GM11168 (cell line): ENCODE results near the gene SBK2.

Experiments
- in situ Hi-C: fragments of 300-500 bp; cut with MboI; formaldehyde crosslinking; loops from one replicate; pipeline ENCODE4 v1.12.0; 2022; ENCODE audit warnings: low sequenced_read_pairs; ENCODE audit not compliant: unreplicated experiment

SBK2 gene

DNA sequence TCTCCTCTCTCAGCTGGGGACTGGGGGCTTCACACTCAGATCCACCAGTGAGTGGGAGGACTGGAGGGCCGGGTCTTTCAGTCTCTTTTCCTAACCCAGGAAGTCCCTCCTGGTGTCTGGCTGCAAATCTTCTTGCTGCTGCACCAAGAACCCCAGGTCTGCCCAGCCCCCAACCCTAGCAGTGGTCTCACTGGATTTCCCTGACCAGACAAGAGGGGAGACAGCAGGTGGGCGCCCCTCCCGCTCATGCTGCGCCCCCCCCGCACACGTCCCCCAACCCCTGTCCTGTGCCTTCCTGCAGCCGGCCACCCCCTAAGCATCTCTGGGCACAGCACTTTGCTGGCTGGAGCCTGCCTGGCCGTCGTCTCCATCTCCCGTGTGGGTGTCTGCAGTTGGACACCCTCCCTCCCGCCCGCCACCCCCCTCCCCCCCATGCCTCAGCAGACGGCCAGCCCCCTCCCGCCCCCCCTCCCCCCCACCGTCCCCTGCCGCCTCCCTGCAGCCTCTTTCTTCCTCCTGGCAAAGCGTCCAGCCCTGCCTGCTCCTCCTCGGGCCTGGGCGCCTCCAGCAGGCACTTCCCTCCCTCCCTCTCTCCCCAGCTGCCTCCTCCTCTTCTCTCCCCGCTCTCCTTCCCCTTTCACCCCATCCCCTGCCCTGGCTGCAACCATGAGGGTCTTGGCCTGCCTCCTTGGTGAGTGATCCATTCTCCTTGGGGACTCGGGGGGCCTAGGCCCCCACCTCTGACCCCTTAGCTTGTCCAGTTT, 48.8 kb downstream of the SBK2 start, which contains the start of gene SSC5D:
Gene SSC5D (plus strand): TSS at position 513 of the 764 bp plus-strand sequence. CDS start 154 bp downstream, at position 667.
- in situ Hi-C loops, result no loop called here

DNA sequence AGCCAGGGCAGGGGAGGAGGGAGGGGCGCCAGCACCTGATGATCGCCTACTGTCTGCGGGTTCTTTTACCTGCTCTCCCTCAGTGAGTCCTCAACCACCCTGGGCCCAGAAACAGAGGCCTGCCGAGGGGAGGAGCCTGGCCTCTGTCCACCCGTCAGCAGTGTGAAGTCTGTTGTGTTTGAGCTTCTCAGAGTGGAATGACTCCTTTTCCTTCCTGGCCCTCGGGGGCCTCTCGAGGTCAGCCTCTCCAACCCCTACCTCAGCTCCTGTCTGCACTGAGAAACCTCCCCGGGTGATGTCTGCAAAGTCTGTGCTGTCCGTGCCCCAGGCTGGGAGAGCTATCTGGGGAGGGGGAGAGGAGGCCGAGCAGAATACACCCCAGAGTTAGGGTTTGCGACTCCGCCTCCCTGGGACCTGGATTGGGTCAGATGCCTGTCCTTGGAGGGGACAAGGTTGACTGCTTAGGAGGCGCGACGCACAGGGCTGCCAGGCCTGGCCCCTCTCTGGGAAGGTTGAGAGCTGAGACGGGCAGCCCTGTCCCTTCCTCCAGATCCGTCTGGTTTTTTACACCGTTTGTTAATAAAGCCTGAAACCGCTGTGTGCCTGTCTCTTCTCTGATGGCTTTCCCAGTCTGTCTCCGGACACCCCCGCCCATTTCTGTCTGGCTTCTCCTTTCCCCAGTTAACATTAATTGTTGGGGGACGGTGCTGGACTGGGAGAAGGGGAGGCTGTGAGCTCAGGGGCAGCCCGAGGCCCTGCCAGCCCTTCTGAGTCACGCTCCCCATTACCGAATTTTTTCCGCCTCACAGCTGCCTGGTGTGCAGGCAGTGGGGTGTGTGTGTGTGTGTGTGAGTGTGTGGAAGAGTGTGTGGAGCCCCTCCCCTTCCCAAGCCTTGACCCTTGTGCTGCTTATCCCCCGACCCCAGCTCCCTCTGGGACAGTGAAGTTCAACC, 49.7 kb downstream of the SBK2 start:
- in situ Hi-C loops, result no loop called here

DNA sequence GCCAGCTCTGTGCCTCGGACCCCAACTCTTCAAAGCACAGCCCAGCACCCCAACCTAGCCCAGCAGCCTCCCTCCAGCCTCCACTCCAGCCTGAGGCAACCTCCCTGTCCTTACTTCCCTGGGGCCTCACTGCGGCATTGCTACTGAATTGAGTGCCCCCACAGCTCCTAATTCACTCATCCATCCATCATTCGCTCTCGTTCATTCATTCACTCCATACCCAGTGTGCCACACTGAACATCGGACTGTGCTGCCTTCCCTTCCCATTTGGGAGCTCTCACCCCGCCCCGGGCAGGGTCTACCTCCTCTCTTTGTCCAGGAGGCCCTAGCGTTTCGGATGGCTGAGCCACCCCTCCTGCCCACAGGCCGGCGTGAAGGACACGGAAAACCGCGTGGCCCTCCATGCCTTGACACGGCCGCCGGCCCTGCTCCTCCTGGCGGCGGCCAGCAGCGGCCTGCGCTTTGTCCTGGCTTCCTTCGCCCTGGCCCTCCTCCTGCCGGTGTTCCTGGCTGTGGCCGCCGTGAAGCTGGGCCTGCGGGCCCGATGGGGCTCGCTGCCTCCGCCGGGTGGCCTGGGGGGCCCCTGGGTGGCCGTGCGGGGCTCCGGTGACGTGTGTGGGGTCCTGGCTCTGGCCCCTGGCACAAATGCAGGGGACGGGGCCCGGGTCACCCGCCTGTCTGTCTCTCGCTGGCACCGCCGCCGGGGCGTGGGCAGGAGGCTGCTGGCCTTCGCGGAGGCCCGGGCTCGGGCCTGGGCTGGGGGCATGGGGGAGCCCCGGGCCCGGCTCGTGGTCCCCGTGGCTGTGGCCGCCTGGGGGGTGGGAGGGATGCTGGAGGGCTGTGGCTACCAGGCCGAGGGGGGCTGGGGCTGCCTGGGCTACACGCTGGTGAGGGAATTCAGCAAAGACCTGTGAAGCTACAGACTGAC, 50.6 kb downstream of the SBK2 start:
- in situ Hi-C loops, result no loop called here

DNA sequence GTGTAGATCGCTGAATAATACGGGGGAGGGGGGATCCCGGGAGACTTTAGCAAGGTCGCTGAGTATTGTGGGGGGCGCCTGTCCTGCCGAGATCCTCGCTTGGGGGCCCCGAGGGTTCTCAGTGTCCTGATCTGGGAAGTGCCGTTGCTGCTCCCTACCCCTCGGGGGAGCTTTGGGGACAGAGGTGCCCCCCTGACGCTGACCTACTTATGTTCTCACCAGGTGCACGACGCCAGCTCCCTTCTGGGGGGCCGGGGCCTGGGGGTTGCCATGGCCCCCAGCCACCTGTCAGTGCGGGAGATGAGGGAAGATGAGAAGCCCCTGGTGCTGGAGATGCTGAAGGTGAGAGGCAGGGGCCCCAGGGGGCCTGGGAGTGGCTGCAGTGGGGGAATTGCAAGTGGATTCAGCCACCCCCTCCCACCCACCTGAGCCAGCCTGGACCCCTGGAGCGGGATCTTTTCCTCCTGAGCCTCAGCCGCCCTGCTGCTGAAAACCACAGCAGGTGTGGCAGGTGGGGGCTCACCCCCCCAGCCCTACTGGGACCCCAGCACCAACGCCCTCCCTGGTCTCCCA, 51.4 kb downstream of the SBK2 start:
- in situ Hi-C loops, result no loop called here

DNA sequence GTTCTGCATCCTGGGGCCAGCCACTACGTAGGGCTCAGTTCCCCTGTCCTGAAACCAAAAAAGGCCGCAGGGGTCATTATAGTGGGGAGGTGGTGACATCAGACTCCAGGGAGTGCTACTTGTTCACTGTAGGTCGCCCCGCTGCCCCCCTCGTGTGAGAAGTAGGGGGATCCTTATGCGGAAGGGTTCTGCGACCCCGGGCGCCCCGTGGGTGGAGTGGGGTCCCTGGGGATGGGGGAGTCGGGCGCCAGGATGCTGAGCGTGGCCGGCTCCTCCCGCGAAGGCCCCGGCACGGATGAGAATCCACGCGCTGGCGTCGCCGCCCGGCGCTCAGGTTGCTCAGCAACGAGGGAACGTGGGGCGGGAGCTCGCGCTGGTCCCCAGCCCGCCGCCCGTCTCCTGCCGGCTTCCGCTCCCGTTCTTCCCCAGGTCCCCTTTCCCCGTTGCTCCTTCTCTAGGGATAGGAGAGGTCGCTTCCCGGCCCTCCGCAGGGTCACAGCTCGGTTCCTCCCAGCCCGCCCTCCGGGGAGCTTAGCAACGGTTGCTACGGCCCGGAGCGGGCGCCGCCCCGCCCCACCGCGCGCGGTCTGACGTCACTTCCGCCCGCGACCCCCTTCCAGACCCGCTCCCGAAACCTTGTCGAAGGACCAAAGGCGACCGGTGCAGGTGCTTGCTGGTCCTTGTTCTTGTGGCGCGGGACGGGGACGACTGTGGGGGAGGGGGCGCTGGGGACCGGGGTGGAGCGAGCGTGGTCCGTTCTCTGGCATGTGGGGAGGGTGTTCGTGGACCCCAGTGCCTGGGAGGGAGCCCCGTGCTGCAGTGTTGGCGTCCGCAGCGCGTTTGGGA, 52.1 kb downstream of the SBK2 start, which contains the start of gene NAT14:
Gene NAT14 (plus strand): TSS at position 596 of the 846 bp plus-strand sequence. CDS start 521 bp downstream, outside the sequence.
- in situ Hi-C loops, result no loop called here

DNA sequence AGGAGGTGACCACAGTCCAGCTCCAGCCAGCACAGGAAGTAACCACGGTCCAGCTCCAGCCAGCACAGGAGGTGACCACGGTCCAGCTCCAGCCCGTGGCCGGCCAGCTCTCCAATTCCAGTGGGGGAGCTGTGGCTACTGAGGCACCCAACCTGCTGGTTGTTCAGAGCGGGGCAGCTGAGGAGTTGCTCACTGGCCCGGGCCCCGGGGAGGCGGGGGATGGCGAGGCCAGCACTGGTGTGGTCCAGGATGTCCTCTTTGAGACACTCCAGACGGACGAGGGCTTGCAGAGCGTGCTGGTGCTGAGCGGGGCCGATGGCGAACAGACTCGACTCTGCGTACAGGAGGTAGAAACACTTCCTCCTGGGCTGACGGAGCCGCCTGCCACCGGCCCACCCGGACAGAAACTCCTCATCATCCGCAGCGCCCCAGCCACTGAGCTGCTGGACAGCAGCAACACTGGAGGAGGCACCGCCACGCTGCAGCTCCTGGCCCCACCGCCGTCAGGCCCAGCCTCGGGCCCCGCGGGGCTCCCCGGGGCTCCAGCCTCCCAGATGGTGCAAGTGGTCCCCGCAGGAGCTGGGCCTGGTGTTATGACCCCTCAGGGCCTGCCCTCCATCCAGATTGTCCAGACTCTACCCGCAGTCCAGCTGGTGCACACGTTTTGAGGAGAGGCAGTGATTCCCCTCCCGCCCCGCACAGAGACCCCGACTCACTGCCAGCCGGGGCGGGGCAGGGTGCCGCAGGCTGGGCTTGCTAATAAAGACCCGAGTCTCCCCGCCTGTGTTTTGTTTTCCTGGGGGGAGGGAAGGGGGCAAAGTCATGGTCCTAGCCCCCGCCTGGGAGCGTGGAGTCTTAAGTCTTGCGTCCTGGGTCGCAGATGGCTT, 53.0 kb downstream of the SBK2 start:
- in situ Hi-C loops, result no loop called here

DNA sequence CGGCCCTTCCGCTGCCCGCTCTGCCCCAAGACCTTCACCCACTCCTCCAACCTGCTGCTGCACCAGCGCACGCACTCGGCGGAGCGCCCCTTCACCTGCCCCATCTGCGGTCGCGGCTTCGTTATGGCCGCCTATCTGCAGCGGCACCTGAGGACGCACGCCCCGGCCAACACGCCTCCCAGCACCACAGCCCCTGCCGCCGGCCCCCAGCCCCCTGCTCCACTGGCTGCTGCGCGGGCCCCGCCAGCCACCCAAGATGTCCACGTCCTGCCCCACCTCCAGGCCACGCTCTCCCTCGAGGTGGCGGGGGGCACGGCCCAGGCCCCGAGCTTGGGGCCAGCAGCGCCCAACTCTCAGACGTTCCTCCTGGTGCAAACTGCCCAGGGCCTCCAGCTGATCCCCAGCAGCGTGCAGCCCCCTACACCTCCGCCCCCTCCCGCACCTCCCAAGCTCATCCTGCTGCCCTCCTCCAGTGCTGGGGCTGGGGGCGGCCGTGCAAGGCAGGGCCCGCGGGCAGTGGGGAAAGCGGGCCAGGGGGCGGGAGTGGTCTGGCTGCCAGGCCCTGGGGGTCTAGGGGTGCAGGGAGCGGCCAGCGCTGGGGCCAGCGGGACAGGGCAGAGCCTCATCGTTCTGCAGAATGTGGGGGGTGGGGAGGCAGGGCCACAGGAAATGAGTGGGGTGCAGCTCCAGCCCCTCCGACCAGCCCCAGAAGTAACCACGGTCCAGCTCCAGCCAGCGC, 53.8 kb downstream of the SBK2 start:
- in situ Hi-C loops, result no loop called here

DNA sequence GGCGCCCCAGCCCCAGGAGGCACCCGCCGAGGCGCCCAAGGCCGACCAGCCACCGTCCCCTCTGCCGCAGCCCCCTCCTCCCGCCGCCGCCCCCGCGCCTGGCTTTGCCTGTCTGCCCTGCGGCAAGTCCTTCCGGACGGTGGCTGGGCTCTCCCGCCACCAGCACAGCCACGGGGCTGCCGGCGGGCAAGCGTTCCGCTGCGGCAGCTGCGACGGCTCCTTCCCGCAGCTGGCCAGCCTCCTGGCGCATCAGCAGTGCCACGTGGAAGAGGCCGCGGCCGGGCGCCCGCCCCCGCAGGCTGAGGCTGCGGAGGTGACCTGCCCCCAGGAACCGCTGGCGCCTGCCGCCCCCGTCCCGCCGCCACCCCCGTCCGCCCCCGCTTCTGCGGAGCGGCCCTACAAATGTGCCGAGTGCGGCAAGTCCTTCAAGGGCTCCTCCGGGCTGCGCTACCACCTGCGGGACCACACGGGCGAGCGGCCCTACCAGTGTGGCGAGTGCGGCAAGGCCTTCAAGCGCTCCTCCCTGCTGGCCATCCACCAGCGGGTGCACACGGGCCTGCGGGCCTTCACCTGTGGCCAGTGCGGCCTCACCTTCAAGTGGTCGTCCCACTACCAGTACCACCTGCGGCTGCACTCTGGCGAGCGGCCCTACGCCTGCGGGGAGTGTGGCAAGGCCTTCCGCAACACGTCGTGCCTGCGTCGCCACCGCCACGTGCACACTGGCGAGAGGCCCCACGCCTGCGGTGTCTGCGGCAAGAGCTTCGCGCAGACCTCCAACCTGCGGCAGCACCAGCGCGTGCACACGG, 54.6 kb downstream of the SBK2 start:
- in situ Hi-C loops, result no loop called here

DNA sequence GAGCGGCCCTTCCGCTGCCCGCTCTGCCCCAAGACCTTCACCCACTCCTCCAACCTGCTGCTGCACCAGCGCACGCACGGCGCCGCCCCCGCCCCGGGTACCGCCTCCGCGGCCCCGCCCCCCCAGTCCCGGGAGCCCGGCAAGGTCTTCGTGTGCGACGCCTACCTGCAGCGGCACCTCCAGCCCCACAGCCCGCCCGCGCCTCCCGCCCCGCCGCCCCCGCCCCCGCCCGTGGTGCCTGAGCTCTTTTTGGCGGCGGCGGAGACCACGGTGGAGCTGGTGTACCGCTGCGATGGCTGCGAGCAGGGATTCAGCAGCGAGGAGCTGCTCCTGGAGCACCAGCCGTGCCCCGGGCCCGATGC, 55.2 kb downstream of the SBK2 start:
- in situ Hi-C loops, result no loop called here

DNA sequence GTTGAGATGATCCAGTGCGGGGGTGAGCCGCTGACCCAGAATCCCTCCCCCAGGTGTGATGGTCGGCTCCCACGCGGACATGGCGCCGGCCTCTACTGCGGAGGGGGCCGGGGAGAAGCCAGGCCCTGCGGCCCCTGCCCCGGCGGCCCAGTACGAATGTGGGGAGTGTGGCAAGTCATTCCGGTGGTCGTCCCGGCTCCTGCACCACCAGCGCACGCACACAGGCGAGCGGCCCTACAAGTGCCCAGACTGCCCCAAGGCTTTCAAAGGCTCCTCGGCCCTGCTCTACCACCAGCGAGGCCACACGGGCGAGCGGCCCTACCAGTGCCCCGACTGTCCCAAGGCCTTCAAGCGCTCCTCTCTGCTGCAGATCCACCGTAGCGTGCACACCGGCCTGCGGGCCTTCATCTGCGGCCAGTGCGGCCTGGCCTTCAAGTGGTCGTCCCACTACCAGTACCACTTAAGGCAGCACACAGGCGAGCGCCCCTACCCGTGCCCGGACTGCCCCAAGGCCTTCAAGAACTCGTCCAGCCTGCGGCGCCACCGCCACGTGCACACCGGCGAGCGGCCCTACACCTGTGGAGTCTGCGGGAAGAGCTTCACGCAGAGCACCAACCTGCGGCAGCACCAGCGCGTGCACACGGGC, 55.7 kb downstream of the SBK2 start:
- in situ Hi-C loops, result no loop called here

DNA sequence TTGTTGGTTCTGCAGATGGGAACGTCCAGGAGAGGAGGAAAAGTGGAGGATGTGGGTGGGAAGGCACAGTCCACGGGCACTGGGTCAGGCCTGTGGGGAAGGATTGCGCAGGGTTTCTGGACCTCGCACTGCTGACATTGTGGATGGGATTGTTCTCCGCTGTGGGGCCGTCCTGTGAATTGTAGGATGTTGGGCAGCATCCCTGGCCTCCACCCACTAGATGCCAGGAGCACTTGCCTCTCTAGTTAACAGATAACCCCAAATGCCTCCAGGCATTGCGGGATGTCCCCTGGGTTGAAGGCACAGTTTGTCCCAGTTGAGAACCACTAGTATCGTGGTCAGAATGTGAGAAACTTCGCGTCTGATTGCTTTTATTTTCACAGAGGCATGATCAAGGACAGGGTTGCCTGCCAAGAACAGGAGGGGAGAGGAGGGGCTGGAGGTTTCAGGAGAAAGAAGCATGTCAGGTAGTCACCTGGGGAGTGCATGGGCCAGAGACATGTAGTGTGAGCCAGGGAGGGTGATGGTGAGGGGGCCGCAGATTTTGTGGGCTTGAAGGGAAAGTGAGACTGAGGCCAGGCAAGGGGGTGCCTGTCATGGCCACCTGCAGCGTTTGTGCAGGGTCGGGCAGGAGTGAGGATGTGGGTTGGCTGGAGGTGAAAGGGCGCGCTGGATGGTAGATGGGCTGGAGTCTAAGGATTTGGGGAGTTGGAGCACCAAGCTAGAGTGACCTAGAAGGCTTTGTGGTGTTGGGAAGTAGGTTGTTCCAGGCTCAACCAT, 57.3 kb downstream of the SBK2 start:
- in situ Hi-C loops, result no loop called here

DNA sequence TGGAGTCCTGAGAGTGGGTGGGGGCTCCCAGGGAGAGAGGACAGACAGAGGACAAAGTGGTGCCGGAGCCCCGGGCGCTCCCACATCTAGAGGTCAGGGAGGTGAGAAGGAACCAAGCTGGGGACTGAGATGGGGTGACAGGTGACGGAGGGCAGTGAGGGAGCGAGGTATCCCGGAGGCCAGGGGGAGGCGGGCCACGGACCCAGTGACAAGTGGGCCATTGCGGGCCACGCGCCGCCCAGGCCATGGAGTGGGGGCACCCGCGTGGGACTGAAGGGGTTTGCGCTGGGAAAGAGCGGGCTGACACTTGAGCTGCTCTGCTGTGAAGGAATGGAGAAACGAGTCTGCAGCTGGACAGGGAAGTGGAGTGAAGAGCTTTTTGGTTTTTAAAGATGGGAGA, 57.9 kb downstream of the SBK2 start:
- in situ Hi-C loops, result no loop called here
